Liver (tissue), 9 donors: ENCODE data around the gene EBF4. TPM values are rescaled to one million over a fixed set of nuclear protein-coding genes. Genes with fewer than 3 reads are reported as not detected.

ENCODE experiments used
- DNase-seq: peaks from one replicate; pipeline ENCODE4 v3.0.0-alpha.2; 2017; ENCODE audit warnings: low spot score
- H3K27ac ChIP-seq, 2 donors: one replicate each; pipeline ENCODE4 v1.7.0; 2013; ENCODE audit warnings: inconsistent platforms in 2 of 2, low read length in 2 of 2, control low read depth in 1 of 2, low read depth in 1 of 2, mild to moderate bottlenecking in 1 of 2
- H3K27me3 ChIP-seq, 4 donors: one replicate each; pipeline versions ENCODE4 v1.6.1 to v1.7.0; 2013; ENCODE audit warnings: low read length in 3 of 4, inconsistent platforms in 1 of 4, mild to moderate bottlenecking in 1 of 4, moderate library complexity in 1 of 4; ENCODE audit not compliant: control insufficient read depth in 4 of 4, insufficient read depth in 4 of 4
- H3K36me3 ChIP-seq, 4 donors: one replicate each; pipeline versions ENCODE4 v1.6.1 to v1.7.0; 2013; ENCODE audit warnings: low read length in 3 of 4, mild to moderate bottlenecking in 3 of 4, low read depth in 1 of 4, moderate library complexity in 1 of 4; ENCODE audit not compliant: control insufficient read depth in 4 of 4, insufficient read depth in 3 of 4
- H3K4me1 ChIP-seq, 4 donors: one replicate each; pipeline versions ENCODE4 v1.6.1 to v1.7.0; 2013; ENCODE audit warnings: low read length in 3 of 4, mild to moderate bottlenecking in 3 of 4, moderate library complexity in 1 of 4; ENCODE audit not compliant: control insufficient read depth in 4 of 4, insufficient read depth in 4 of 4
- H3K4me3 ChIP-seq, 3 donors: one replicate each; pipeline versions ENCODE4 v1.6.1 to v1.7.0; 2013; ENCODE audit warnings: low read length in 3 of 3, control low read depth in 1 of 3, low read depth in 1 of 3, mild to moderate bottlenecking in 1 of 3
- H3K9ac ChIP-seq, 2 donors: one replicate each; pipeline ENCODE4 v1.7.0; 2013; ENCODE audit warnings: low read length in 2 of 2, mild to moderate bottlenecking in 2 of 2, moderate library complexity in 2 of 2, control low read depth in 1 of 2, low read depth in 1 of 2
- H3K9me3 ChIP-seq, 4 donors: one replicate each; pipeline versions ENCODE4 v1.6.1 to v1.7.0; 2013; ENCODE audit warnings: low read length in 3 of 4; ENCODE audit not compliant: control insufficient read depth in 4 of 4
- ATF3 ChIP-seq: IDR thresholded peaks from 2 replicates; pipeline ENCODE4 v1.6.1; 2016; ENCODE audit warnings: antibody characterized with exemption
- CTCF ChIP-seq: fragments of 150-350 bp; IDR thresholded peaks from 2 replicates; pipeline ENCODE4 v1.5.1; 2017; ENCODE audit warnings: improper control_type of control experiment, low read depth, low read length; ENCODE audit not compliant: missing input control
- EGR1 ChIP-seq, 2 donors: IDR thresholded peaks; 2 replicates each; pipeline ENCODE4 v1.6.1; 2016 to 2018; ENCODE audit warnings: antibody characterized with exemption in 2 of 2, low read depth in 2 of 2
- FOXA1 ChIP-seq: IDR thresholded peaks from 2 replicates; pipeline ENCODE4 v1.6.1; 2016; ENCODE audit warnings: antibody characterized with exemption
- FOXA2 ChIP-seq: IDR thresholded peaks from 2 replicates; pipeline ENCODE4 v1.6.1; 2016; ENCODE audit warnings: antibody characterized with exemption
- GABPA ChIP-seq, 2 donors: IDR thresholded peaks in 1 of 2; conservative IDR thresholded peaks in 1 of 2; 2 replicates each; pipeline ENCODE4 v1.6.1; 2016; ENCODE audit warnings: antibody characterized with exemption in 2 of 2, mild to moderate bottlenecking in 1 of 2, moderate library complexity in 1 of 2
- HNF4A ChIP-seq, 2 donors: conservative IDR thresholded peaks; 2 replicates each; pipeline ENCODE4 v1.6.1; 2016; ENCODE audit warnings: antibody characterized with exemption in 2 of 2, mild to moderate bottlenecking in 2 of 2
- HNF4G ChIP-seq: IDR thresholded peaks from 2 replicates; pipeline ENCODE4 v1.6.1; 2016; ENCODE audit warnings: antibody characterized with exemption
- JUND ChIP-seq, 2 donors: IDR thresholded peaks; 2 replicates each; pipeline ENCODE4 v1.6.1; 2016; ENCODE audit warnings: antibody characterized with exemption in 2 of 2
- MAX ChIP-seq: IDR thresholded peaks from 2 replicates; pipeline ENCODE4 v1.6.1; 2016; ENCODE audit warnings: antibody characterized with exemption
- NR2F2 ChIP-seq: IDR thresholded peaks from 2 replicates; pipeline ENCODE4 v1.6.1; 2016; ENCODE audit warnings: antibody characterized with exemption
- RAD21 ChIP-seq, 2 donors: IDR thresholded peaks; 2 replicates each; pipeline ENCODE4 v1.6.1; 2016; ENCODE audit warnings: antibody characterized with exemption in 2 of 2, mild to moderate bottlenecking in 2 of 2
- RXRA ChIP-seq, 2 donors: IDR thresholded peaks; 2 replicates each; pipeline ENCODE4 v1.6.1; 2017 to 2018; ENCODE audit warnings: antibody characterized with exemption in 2 of 2, mild to moderate bottlenecking in 1 of 2
- SP1 ChIP-seq: IDR thresholded peaks from 2 replicates; pipeline ENCODE4 v1.6.1; 2018; ENCODE audit warnings: antibody characterized with exemption, mild to moderate bottlenecking
- TAF1 ChIP-seq: conservative IDR thresholded peaks from 2 replicates; pipeline ENCODE4 v1.6.1; 2016; ENCODE audit warnings: antibody characterized with exemption, mild to moderate bottlenecking
- YY1 ChIP-seq: IDR thresholded peaks from 2 replicates; pipeline ENCODE4 v1.6.1; 2016; ENCODE audit warnings: antibody characterized with exemption, mild to moderate bottlenecking
- ZBTB33 ChIP-seq: IDR thresholded peaks from 2 replicates; pipeline ENCODE4 v1.6.1; 2016; ENCODE audit warnings: antibody characterized with exemption
- WGBS: extraction: QIAGEN DNeasy Blood & Tissue Kit; methylation state at CpG from one replicate; pipeline ENCODE4 v1.1.7; 2013; 5-methylcytosine and 5-hydroxymethylcytosine counted together
- polyA plus RNA-seq, 2 donors: library from polyadenylated mRNA; stranded (reverse) in 1 of 2; unstranded in 1 of 2; fragments of 200-250 nt in 1 of 2; fragments of >200 nt in 1 of 2; fragmentation: Nextera tagmentation in 1 of 2; extraction: Ambion mirVana in 1 of 2; gene quantifications; one replicate each; pipeline versions ENCODE4 v1.2.1 to v1.2.3, GENCODE V29; 2013 to 2015
- total RNA-seq, 2 donors: library from RNA; depleted of rRNA; stranded (reverse); fragments of >200 nt; gene quantifications; one replicate each; pipeline ENCODE4 v1.2.3, GENCODE V29; 2014
- donor health status: healthy.
- donor health status: healthy.
- donor health status: healthy.
- donor health status: healthy.
- donor health status: healthy.

Gene EBF4
- total and polyA plus RNA-seq, 4 donors, result 2.3 to 4.0 (median 2.9) TPM

GRCh38 chr20:2745936-2746635 lies 53.5 kb downstream of the EBF4 start:
- no peaks in the 10 kb centered on the region for H3K36me3 ChIP-seq
- H3K9ac ChIP-seq, result no peak overlapping the region
- 96% methylated on average over 4 of the region's 4 CpGs for WGBS
- no peak for TF ChIP-seq NR2F2
- no peak for TF ChIP-seq HNF4A (conservative IDR thresholded peaks at IDR 0.05)
- no peak for TF ChIP-seq ZBTB33
- TF ChIP-seq YY1, result no peak
- TF ChIP-seq TAF1, result no peak
- no peak for TF ChIP-seq CTCF
- no peak for TF ChIP-seq JUND (IDR thresholded peaks at IDR 0.05)
- no peak for TF ChIP-seq FOXA2
- no peak for TF ChIP-seq RXRA (IDR thresholded peaks at IDR 0.05)
- TF ChIP-seq MAX, result no peak
- no peak for TF ChIP-seq ATF3
- H3K9me3 ChIP-seq, result no peaks in the 10 kb centered on the region
- no peak overlapping the region for H3K27ac ChIP-seq
- H3K27me3 ChIP-seq, result peaks cover 0 to 3% (median under 1%) of the 10 kb centered on the region in 4 donors
- peak; percentile 30 for DNase-seq
- peaks cover 3 to 10% (median 8%) of the 10 kb centered on the region in 4 donors for H3K4me1 ChIP-seq
- H3K4me3 ChIP-seq, result no peak overlapping the region

GRCh38 chr20:2746636-2747265 lies 54.2 kb downstream of the EBF4 start:
- peaks cover 0 to 3% (median under 1%) of the 10 kb centered on the region in 4 donors for H3K27me3 ChIP-seq
- no peaks in the 10 kb centered on the region for H3K36me3 ChIP-seq
- peaks cover 5 to 15% (median 10%) of the 10 kb centered on the region in 4 donors for H3K4me1 ChIP-seq
- TF ChIP-seq RAD21 (IDR thresholded peaks at IDR 0.05) (no peak), JUND (IDR thresholded peaks at IDR 0.05) (no peak), MAX (no peak), ATF3 (no peak), SP1 (no peak), FOXA1 (no peak), HNF4G (no peak), HNF4A (conservative IDR thresholded peaks at IDR 0.05) (no peak), EGR1 (IDR thresholded peaks at IDR 0.05; ENCODE audit: low read depth in 2 of 2) (no peak), YY1 (no peak), GABPA (IDR thresholded peaks at IDR 0.05 in 1 of 2, conservative IDR thresholded peaks at IDR 0.05 in 1 of 2) (no peak), TAF1 (no peak), CTCF (no peak)
- H3K27ac ChIP-seq, result no peak overlapping the region
- H3K9ac ChIP-seq, result no peak overlapping the region
- DNase-seq, result peak; percentile 22
- 70% methylated on average over 8 of the region's 8 CpGs for WGBS
- H3K9me3 ChIP-seq, result no peaks in the 10 kb centered on the region
- H3K4me3 ChIP-seq, result no peak overlapping the region
